ENCODE data around the gene ZMIZ2. TPM values are rescaled to one million over a fixed set of nuclear protein-coding genes. Genes with fewer than 3 reads are reported as not detected.
A peak's percentile ranks its signal among the peaks of the same experiment; 100 is the strongest.

ZMIZ2 gene
- total and polyA plus RNA-seq, 2 of the 8 experiments (the other 6 are each of a cell fraction or from before 2014, with no cell fraction given), result 24.4 to 66.4 TPM

GRCh38 chr7:44764665-44765578, 16.3 kb downstream of the ZMIZ2 start:
- Histone ChIP-seq H2BK120ac (replicated peaks; ENCODE audit: low read depth, low read length) (no peak overlapping the region), H2BK5ac (ENCODE audit: low read depth, low read length) (no peak overlapping the region; the same call in 1 of the 2 replicates), H4K5ac (ENCODE audit: insufficient read length, low read depth, low read length) (no peak overlapping the region), H3K4me3 (ENCODE audit: extremely low read depth in 1 of 4, insufficient read depth in 2 of 4, low read depth in 3 of 4, low read length in 4 of 4) (no peak overlapping the region), H3K23me2 (ENCODE audit: low read depth, low read length) (no peaks in the 10 kb centered on the region), H4K8ac (ENCODE audit: extremely low read depth, insufficient read depth, low read length) (no peak overlapping the region; the same call in 1 of the 2 replicates), H2BK15ac (ENCODE audit: low read length) (no peak overlapping the region), H3K36me3 (ENCODE audit: control insufficient read depth in 2 of 4, insufficient read depth in 4 of 4, low read length in 3 of 4) (peaks cover 19 to 78% (median 42%) of the 10 kb centered on the region in 4 experiments), H3K18ac (ENCODE audit: extremely low read depth, low read length) (no peak overlapping the region), H4K91ac (replicated peaks; ENCODE audit: insufficient read length, low read length) (no peak overlapping the region), H3K79me2 (ENCODE audit: control insufficient read depth in 1 of 2, insufficient read depth in 2 of 2, low read length in 2 of 2) (no peaks in the 10 kb centered on the region), H3K14ac (ENCODE audit: insufficient read length) (no peak overlapping the region), H2AK5ac (ENCODE audit: low read depth, low read length) (no peak overlapping the region), H3K4me1 (replicated peaks in 1 of 4; ENCODE audit: control insufficient read depth in 3 of 4, insufficient read depth in 4 of 4, low read length in 3 of 4) (peaks cover 0 to 4% (median 0%) of the 10 kb centered on the region in 4 experiments; a peak in 1 of 7 replicates), H3K79me1 (ENCODE audit: low read depth, low read length) (peaks cover 3% of the 10 kb centered on the region), H3K27ac (ENCODE audit: low read depth, low read length) (no peak overlapping the region), H3K56ac (replicated peaks; ENCODE audit: insufficient read length, low read depth, low read length) (no peak overlapping the region), H2BK20ac (ENCODE audit: low read length) (no peak overlapping the region), H4K20me1 (replicated peaks in 1 of 2; ENCODE audit: control insufficient read depth in 1 of 2, insufficient read depth in 2 of 2, low read length in 2 of 2) (peaks cover 2 to 12% of the 10 kb centered on the region in 2 experiments), H3K4me2 (ENCODE audit: insufficient read depth in 1 of 2, low read depth in 2 of 2, low read length in 2 of 2) (no peak overlapping the region), H3K4ac (replicated peaks; ENCODE audit: insufficient read length, low read depth, low read length) (no peak overlapping the region), H3K23ac (ENCODE audit: insufficient read length) (no peak overlapping the region), H3K27me3 (replicated peaks in 1 of 4; ENCODE audit: control insufficient read depth in 3 of 4, extremely low read depth in 1 of 4, insufficient read depth in 3 of 4, low read length in 3 of 4) (no peaks in the 10 kb centered on the region), H3K9me3 (ENCODE audit: insufficient read depth in 2 of 2, low read depth in 1 of 2, low read length in 1 of 2) (no peaks in the 10 kb centered on the region), H2AFZ (ENCODE audit: low read length) (no peak overlapping the region), H3K9ac (replicated peaks in 1 of 4; ENCODE audit: extremely low read depth in 1 of 4, low read depth in 3 of 4, low read length in 3 of 4) (no peak overlapping the region), H2BK12ac (ENCODE audit: low read depth, low read length) (no peak overlapping the region)
- FAIRE-seq (no peak), DNase-seq (ENCODE audit: low read depth in 1 of 2, low spot score in 2 of 2) (no peak)
- TF ChIP-seq CTCF (IDR thresholded peaks at IDR 0.05; ENCODE audit: control extremely low read depth in 1 of 3, insufficient read depth in 1 of 3, low read depth in 1 of 3, low read length in 3 of 3) (peak in 1 of 3 experiments; percentile 24; a peak in 1 of 4 replicates), PHF8 (conservative IDR thresholded peaks at IDR 0.05; ENCODE audit: low read depth, low read length) (no peak), CHD2 (IDR thresholded peaks at IDR 0.05; ENCODE audit: low read length) (no peak)
- WGBS, 2 experiments (ENCODE audit: extremely low coverage in 1 of 2, insufficient coverage in 1 of 2, insufficient read length in 1 of 2, insufficient replicate concordance in 2 of 2, low coverage in 1 of 2, low lambda C conversion rate in 2 of 2, missing lambda C conversion rate in 1 of 2), result 93% methylated on average over 19 of the region's 22 CpGs; no CpG with 5 or more reads in 1 of the 2 experiments
- CTCF ChIA-PET (ENCODE audit: partially characterized antibody), result interaction anchor here (0.8 to 1.4 kb wide), 6 partner anchors 9 to 208 kb away, joined by 3 to 6 read pairs (median 3); no protein-coding TSS in a partner anchor
- POLR2A ChIA-PET (ENCODE audit: partially characterized antibody), result interaction anchor here (1.0 to 1.4 kb wide), 3 partner anchors 32 to 220 kb away, joined by 3 to 4 read pairs (median 3); no protein-coding TSS in a partner anchor

All from H1 (cell line).